Activated CD8-positive, alpha-beta memory T cell treated with anti-CD3 and anti-CD28 coated beads for 24 hours (primary cell): ENCODE measurements around the gene DLX1.
"Not testable (repeated sequence)": the region's sequence is repeated elsewhere in the genome, so short reads cannot be mapped to it uniquely, and the experiment has no call there.

Experiments
- DNase-seq: peaks from one replicate; pipeline ENCODE4 v3.0.0-alpha.2; 2020

Gene DLX1

DNA sequence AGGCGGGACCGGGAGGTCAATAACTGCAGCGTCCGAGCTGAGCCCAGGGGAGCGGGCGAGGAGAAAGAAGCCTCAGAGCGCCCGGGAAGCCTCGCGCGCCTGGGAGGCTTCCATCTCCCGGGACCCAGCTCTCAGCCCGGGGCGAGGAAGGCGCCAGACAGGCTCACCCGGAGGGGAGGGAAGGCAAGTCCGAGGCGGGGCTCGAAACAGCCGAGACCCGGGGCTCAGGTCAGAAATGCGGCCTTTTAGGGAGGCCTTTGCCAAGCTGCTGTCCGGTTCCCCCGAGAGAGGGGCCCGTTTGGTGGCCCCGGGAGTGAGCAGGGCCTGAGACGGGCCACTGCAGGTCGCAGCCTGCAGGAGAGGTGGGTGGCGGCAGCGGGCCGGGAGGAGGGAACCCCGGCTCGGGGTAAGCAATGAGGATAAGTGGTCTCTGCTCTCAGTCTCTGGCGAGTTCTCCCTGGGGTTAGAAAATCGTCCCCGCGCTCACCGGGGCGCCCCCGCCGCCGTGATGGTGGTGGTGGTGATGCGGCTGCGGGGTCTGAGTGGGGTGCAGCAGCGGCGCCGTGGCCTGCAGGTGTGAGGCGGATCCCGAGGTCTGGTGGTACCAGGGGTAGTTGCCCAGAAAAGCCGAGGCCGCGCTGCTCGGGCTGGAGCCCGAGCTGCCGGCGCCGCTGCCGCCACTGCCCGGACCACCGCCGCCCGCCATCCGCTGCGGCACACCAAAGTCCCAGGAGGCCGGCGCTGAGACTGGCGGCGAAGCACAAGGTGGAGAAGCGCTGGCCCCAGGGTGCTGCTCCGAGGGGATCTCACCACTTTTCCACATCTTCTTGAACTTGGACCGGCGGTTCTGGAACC, 15.0 kb downstream of the DLX1 start:
- DNase-seq, result peak; percentile 64

DNA sequence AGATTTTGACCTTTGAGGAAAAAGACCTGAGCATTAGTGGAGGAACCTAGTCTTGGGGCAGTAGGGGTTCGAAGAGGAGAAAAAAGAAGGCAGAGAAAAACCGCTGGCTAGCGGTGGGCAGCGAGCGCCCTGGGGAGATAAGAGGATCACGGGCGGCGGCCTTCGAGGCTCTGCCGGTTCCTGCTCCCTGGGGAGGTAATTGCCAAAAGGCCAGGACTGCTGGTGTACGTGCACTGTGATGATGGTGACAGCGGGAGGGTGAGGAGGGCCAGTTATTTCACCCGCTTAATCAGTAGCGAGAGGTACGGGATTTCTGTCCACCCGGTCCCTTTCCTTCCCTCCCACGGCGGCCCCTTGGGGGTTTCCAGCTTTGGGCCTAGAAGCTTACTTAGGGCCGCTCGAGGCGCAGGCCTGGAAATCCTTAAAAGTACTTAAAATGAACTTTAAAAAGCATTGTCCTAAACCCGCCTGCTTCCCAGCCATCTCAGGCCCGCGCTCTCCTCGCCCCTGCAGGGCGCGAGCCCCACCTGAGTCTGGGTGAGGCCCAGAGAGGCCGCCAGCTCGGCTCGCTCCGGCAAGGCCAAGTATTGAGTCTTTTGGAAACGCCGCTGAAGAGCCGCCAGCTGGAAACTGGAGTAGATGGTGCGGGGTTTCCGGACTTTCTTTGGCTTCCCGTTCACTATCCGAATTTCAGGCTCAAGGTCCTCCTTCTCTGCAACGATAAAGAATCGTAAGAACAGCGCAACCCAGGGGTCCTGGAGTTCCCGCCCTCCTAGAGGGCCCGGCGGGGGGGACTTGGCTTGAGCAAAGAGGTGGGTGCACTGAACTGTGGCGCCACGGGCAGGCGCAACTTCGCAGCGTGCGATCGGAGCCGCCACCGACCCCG, 15.9 kb downstream of the DLX1 start:
- DNase-seq, result peak; percentile 64

DNA sequence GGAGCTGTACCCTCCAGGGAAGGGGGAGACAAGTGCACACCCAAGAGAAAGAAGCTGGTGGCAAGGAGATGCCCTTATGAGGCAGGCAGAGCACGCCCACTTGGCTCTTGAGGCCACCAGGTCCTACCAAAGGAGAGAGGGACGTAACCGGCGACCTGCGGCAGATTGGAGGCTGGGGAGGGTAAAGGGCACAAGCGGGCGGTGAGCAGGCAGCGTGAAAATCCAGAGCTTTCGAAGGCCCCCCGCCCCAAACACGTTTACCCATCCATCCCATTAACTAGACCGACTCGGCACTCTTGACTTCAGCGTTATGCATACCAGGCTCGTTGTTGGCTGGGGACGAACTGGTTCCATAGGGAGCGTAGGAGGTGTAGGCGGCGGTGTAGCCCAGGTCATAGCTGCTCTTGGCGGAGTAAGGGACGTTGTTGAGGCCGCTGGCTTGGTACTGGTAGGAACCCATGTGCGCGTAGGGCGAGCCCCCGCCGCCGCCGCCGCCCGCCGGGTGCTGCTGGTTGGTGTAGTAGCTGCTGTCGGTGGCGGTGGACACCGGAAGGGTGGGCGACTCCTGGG, 16.6 kb downstream of the DLX1 start:
- peak; percentile 78 for DNase-seq

DNA sequence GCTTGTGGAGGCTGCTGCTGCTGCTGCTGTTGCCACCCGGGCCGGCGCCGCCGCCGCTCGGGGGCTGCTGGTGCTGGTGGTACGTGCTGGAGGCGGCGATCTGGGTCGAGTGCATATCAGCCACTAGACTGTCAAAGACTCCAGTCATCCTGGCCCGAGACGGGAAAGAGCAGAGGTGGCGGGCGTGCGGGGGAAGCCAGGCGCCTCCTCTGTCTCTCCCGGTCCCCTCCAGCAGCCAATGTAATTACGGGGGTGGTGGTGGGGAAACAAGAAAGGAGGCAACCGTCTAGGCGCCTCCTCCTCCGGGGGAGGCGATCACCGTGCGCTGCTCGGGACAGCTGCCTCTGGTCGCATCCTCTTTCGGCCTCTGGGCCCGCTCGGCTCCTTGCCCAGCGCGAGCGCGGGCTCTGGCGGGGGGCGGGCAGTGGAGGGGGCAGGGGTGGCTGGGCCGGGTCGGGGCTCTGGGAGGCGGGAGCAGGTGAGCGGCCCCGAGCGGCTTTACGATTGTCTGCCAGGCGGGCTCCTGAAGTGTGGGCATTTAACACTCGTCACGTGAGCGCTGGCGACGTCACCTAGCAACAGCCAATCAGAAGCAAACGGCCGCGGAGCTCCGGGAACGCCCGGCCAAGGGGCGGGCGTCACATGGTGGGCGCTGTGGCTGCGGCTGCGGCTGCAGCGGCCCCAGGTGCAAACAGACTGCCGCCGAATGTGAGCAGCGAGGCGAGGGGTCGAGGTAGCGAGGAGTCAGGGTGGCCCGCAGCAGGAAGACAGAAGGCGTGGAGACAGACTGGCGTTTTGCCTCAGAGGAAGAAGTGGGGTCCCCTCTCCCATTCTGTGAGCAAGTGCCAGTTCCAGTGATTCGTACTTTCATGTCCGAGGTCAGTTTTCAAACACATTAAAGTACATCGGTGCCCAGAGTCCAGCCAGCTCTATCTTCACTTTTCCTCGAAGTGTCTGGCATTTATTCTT, 17.4 kb downstream of the DLX1 start, which contains the start of gene DLX2:
DLX2 (minus strand) TSS at position 510 of the 969 bp plus-strand sequence; CDS start at position 148, 362 bp downstream.
- peak; percentile 86 for DNase-seq

DNA sequence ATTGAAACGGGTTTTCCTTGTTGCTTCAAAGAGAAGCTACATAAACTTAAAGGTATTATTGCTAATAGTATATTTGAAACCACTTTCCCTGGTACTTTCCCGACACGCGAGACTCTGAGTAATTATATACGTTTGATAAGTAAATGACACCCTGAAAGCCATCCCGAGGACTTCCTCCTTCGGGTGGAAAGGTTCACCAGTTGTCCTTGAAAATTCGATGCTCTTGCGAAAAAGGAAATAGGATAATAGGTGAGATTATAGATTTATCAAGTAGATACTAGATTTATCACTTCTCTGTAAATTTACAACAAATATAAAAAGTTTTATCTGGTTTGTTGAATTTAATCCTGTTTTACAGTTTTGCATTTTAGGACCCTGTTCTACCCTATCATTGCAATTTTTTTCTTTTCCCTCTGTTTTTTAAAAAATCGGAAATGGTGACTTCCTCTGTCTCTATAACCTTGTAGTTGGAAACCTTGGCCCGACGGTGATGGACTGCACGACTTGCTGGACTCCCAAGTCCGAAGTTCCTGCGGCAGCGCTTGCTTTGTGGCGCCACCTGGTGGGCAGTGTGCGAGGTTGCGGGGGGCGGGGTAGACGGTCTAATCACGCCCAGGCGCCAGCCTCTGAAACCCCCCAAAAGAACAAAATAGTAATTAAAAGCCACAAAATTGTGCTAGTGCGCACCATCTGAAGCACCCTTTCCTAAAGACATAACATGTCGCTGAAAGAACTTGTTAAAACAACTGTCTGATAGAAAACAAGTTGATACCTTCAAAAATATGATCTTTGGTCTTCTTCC, 18.4 kb downstream of the DLX1 start:
- peak; percentile 93 for DNase-seq

DNA sequence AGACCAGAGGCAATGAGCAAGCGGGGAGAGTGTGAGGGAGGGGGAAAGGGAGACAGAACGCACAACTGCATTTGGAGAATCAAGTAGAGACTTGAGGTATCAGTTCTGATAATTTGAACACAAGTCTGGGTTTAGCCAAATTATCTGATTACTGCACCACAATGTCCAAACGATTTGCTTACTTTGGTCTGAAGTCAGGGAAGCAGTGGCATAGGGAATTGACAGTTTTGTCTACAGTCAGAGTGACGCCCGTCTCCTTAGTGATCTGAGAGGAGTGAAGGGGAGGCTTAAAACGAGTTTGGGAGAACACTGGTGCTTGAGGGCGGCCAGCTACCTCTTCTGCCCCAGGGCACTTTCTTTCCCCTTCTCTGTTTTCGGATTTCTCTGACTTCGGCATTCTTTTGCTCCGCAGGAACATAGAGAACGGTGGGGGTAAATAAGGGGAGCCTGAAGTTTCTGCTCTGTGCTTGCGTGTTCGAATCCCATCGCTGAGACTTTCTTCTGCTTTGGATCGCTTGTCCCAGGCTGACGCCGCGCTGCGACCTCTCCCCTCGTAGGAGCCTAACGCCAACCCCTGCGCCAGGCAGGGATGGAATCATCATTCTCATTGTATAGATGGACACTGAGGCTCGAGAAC, 20.3 kb downstream of the DLX1 start:
- DNase-seq, result no peak

DNA sequence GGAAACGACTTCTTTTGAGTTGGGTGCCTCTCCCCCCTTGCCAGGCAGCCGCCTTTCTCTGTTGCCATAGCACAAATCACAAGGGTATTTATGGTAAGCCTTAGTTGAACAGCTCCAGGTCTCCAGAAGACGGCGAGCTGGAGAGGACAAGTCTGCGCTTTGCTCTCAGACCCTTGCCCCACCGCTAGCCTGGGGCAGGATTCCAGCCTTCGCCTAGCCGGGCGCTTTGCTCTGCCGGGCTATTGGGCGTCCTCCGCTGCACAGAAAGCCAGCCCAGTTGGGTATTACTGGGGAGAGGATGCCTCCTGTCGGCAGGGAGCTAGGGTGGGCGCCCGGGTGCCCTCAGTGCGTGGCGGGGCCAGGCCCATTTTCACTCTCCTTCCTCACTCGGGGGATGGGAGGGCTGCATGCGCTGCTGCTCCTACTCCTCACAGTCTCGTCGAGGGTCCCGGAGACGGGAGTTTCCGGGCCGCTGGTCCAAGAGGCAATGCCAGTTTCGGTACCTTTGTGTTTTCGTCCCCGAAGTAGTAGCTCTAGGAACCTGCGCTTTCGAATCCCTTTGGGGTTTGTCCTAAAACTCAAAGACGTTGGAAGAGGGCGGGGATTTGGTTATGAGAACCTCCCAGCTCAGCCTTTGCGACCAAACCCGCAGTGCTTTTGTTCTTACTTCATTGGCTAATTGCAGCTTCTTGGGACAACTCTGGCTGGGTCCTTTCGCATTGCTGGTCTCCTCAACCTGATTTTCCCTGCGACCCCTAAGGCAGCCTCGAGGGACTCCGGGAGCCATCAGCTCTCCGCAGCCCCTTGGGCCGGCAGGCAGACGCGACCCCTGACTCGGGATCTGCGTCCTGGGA, 21.0 kb downstream of the DLX1 start:
- peak; percentile 76 for DNase-seq

DNA sequence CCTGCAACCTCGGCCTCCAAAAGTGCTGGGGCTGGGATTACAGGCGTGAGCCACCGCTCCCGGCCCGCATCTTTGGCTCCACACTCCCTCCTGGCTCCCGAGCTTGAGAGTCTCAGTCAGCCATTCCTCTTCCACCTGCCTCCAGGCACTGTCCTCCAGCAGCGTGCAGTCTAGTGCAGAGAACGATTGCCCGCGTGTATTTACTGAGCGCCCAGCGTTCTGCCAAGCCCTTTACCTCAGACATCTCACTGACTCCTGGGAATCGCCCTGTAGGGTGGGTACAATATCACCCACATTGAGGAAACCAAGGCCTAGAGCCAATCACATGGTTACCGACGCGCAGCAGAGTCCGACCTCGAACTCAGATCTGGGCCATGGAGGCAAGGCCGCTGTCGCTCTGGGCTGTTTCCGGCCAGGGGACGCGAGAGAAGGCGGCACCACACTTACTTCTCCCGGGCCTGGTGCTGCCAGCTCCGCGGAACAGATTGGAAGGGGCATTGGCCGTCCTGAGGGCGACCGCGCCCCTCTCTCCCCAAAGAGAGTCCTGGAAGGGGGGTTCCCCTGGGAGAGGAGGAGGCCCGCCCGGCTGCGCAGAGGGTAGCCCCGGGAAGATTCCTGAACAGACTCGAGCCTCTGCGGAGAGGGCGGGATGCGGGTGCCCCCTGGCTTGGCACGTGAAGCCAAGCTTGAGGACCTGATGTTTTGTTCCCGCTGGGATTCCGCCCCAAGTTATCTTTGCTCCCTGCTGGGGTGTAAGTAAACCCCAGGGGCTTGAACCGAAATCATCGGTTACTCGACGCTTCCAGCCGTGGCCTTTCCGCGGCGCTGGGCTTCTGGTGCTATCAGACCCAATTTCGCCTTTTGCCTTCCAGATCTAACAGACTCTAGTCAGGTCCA, 22.6 kb downstream of the DLX1 start:
- DNase-seq, result no peak

DNA sequence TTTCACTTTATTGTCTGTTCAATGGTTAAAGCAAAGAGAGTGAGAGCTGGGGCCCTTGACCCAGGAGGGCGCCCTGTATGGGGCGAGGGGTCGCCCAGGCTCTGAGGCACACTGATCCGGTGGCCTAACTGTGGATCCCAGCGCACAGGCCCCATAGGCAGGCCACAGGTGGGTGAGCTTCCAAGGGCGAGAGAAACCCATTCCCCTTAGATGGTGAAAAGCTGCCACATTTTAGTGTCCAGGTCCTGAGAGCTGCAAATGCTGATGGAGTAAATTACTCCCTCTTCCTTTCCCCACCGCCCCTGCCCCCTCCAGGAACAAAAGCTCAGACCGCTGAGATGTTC, 23.3 kb downstream of the DLX1 start:
- no peak for DNase-seq

DNA sequence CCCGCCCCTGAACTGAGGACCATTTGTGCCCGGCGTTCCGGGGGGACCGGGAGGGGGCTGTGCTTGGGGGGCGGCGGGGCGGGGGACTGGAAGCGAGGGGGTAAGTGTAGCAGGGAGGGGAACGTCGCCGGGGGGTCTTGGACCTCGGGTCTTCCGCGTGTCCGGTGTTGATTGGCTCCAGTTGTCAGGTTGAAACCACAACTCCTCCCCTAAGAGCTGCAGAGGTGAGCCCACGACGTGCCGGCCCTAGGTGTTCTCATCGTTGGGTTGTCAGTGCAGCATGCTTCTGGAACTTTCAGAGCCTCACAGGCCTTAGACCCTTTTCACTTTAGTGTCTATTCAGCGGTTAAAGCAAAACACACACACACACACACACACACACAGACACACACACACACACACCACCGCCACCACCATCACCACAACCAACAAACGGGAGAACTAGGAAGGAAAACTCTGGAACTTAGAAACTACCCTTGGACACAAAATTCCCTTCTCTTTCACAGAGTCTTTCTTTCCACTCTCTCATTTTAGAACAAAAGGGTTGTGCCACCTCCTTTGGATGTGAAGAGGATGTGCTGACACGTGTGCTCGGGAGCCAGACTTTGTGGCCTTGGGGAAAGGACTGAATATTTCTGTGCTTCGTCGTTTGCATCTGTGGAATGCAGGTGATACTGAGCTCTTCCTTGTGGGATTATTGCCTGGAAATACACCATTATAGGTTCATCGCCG, 24.1 kb downstream of the DLX1 start:
- no peak for DNase-seq

DNA sequence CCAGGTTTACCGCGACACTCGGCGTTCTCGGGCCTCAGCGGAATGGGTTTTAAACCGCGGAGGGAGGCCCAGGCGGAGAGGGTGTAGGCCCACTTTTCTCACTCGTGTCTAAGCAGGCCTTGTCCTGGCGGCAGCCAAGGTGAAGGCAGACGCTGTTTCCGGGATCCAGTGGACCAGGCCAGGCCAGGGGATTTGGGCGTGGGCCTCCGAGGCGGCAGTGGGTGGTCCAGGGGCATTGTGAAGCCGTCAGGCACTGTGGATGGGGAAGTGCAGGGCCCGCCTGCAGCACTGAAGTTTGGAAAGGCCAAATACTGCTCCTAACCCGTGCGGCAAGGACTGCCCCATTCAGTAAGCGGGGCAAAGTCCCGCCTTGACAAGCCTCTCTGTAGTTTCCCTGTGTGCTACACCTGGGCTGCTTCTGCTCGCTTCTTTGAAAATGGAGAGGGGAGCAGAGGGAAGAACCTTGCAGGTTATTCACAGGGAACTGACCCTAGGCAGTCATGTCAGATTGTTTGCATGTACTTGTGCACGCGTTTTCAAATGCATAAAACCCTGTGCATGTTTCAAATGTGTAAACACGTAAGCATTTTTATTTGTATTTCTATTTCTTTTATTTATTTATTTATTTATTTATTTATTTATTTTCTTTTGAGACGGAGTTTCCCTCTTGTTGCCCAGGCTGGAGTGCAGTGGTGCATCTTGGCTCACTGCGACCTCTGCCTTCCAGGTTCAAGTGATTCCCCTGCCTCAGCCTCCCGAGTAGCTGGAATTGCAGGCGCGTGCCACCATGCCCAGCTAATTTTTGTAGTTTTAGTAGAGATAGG, 24.9 kb downstream of the DLX1 start:
- DNase-seq, result no peak

DNA sequence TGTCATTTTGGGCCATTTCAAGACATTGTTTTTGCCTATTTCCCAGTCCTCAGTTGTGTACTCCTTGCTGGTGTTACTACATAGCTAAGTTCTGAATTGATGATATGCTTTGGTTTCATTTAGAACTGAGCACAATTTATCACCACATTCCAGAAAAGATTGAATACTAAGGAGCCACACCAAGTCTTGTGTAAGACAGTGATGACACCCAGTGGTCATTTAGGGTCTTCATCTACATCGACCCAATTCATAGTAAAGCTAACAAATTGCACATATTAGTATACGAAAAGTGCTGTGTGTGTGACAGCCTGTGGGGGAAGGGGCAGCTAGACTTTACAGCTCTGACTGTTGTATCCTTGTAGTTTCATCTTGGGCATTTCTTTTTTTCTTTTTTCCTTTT, 28.3 kb downstream of the DLX1 start:
- no peak for DNase-seq

DNA sequence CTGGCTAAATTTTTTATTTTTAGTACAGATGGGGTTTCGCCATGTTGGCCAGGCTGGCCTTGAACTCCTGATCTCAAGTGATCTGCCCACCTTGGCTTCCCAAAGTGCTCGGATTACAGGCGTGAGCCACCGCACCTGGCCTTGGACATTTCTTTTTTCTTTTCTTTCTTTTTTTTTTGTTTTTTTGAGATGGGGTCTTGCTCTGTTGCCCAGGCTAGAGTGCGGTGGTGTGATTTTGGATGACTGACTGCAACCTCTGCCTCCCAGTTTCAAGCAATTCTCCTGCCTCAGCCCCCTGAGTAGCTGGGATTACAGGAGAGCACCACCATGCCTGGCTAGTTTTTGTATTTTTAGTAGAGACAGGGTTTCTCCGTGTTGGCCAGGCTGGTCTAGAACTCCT, 28.9 kb downstream of the DLX1 start:
- not testable (repeated sequence) for DNase-seq

DNA sequence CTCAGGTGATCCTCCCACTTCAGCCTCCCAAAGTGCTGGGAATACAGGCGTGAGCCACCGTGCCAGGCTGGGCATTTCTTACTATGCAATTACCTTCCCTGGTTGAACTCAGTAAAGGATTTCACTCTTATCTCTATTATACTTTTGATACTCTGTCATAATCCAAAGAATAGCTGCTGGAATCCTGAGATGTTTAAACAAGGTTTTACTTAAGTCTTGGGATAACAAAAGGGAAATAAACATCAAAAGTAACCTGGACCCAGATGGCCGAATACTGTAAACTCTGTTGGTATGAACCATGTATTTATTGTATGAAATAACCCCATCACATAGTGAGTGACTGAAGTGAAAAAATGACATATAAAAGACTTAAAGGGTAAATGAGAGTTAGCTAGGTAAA, 29.3 kb downstream of the DLX1 start:
- no peak for DNase-seq

DNA sequence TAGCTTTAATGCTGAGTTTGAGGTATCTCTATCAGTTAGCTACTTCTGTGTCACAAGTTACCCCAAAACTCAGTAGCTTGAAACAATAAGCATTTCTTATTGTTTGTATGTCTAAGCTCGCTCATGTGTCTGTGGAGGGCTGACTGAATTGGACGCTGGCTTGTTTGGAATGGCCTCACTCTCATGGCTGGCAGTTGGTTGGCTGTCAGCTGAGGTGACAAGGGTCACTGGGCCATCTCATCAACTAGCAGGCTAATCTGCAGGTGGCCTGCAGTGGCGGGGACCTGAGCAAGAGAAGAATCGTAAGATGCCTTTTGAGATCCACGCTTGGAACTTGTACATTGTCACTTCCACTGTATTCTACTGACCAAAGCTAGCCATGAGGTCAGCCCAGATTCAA, 30.8 kb downstream of the DLX1 start:
- no peak for DNase-seq

DNA sequence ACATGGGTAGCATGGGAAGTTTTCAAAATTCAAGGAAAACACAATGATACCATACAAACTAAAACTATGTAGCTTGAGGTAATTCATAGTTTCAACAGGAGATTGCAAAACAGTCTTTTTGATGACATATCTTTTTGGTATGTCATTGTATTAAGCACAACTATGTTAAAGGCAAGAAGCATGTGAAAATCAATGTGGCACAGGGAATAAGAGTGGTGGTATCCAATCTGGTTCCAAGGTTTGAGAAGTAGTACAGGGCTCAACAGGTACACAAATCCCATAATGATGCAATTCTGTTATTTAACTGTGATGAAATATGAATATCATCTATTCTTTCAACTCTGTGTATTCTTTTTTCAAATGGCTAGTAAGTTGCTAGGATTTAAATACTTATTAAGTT, 33.8 kb downstream of the DLX1 start:
- DNase-seq, result no peak

DNA sequence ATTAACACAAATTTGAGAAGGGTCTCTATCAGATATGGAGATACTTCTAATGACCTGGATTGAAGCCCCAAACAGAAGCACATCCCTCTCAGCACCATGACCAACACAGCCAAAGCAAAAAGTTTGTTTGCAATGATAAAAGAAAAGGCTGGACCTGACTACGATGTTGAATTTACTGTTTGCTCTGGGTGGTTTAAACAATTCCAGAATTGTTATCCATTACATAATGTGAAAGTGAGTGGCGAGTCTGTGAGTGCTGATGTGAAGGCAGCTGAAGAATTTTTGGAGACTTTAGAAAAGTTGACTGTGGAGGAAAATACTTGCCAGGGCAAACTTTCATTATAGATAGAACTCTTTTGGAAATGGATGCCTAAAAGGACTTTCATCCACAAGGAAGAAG, 34.8 kb downstream of the DLX1 start:
- no peak for DNase-seq
